GM12874 (cell line): ENCODE measurements around the gene SORCS1.

Experiments
- CTCF ChIP-seq: IDR thresholded peaks from 2 replicates; pipeline ENCODE4 v1.5.1; 2011; ENCODE audit warnings: low read depth, mild to moderate bottlenecking, control low read depth, low read length, moderate library complexity; ENCODE audit not compliant: insufficient read depth

Gene SORCS1

GRCh38 chr10:106734220-106734619 lies 430.3 kb downstream of the SORCS1 start:
- TF ChIP-seq CTCF, result no peak

- TF ChIP-seq CTCF, result no peak
Observed at GRCh38 chr10:106728232-106728631, 436.3 kb downstream of the SORCS1 start.

GRCh38 chr10:106727170-106727569 lies 437.3 kb downstream of the SORCS1 start:
- no peak for TF ChIP-seq CTCF

GRCh38 chr10:106722524-106722923 lies 442.0 kb downstream of the SORCS1 start:
- no peak for TF ChIP-seq CTCF

- TF ChIP-seq CTCF, result no peak
Observed at GRCh38 chr10:106720683-106721082, 443.8 kb downstream of the SORCS1 start.

GRCh38 chr10:106716381-106716780 lies 448.1 kb downstream of the SORCS1 start:
- no peak for TF ChIP-seq CTCF

GRCh38 chr10:106714734-106715555 lies 449.6 kb downstream of the SORCS1 start:
- TF ChIP-seq CTCF, result no peak

GRCh38 chr10:106713846-106714245 lies 450.7 kb downstream of the SORCS1 start:
- no peak for TF ChIP-seq CTCF
